Esophagus muscularis mucosa (tissue), 3 donors: ENCODE results near the gene LILRB3.

Experiments used
- POLR2A ChIP-seq: fragments of 450-650 bp; IDR thresholded peaks from one replicate; pipeline ENCODE4 v1.6.1; 2017; ENCODE audit warnings: antibody characterized with exemption, moderate library complexity, mild to moderate bottlenecking, low read depth
- POLR2AphosphoS5 ChIP-seq, 2 donors: sonication (generic); formaldehyde crosslinking; IDR thresholded peaks; one replicate each; pipeline ENCODE4 v1.6.1; 2017; ENCODE audit warnings: antibody characterized with exemption in 2 of 2
- TF ChIP-seq, protein P1 (sequence below), 3 experiments: fragments of 200-600 bp in 2 of 3; fragments of 450-650 bp in 1 of 3; sonication (generic) in 2 of 3; IDR thresholded peaks; one replicate each; pipeline ENCODE4 v1.5.1; 2017 to 2019; ENCODE audit warnings: antibody characterized with exemption in 3 of 3, mild to moderate bottlenecking in 2 of 3, moderate library complexity in 1 of 3

DNA sequence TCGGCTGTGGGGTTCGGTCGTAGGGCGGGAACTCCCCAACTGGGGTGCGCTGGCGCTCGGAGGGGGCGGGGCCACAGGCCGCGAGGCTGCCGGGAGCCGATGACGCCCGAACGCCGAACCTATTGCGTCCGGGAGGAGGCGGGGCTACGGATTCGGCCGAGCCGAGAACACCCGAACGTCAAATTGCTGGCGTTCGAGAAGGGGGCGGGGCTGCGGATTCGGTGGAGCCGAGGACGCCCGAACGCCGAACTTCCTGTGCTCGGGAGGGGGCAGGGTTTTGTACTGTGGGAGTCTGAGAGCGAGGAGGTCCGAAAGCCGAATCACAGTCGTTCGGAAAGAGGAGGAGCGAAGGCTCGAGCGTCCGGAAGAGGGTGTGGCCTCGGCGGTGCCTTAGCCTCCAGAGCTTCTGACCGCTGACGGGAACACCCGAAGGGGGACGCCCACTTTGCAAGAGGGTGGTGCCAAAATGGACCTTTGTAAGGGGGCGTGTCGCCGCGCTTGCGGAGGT is 32.2 kb downstream of the LILRB3 start:
- TF ChIP-seq, protein P1, sequence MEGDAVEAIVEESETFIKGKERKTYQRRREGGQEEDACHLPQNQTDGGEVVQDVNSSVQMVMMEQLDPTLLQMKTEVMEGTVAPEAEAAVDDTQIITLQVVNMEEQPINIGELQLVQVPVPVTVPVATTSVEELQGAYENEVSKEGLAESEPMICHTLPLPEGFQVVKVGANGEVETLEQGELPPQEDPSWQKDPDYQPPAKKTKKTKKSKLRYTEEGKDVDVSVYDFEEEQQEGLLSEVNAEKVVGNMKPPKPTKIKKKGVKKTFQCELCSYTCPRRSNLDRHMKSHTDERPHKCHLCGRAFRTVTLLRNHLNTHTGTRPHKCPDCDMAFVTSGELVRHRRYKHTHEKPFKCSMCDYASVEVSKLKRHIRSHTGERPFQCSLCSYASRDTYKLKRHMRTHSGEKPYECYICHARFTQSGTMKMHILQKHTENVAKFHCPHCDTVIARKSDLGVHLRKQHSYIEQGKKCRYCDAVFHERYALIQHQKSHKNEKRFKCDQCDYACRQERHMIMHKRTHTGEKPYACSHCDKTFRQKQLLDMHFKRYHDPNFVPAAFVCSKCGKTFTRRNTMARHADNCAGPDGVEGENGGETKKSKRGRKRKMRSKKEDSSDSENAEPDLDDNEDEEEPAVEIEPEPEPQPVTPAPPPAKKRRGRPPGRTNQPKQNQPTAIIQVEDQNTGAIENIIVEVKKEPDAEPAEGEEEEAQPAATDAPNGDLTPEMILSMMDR (IDR thresholded peaks at IDR 0.05): no peak
- no peak for TF ChIP-seq POLR2A
- TF ChIP-seq POLR2AphosphoS5 (IDR thresholded peaks at IDR 0.05): peak in 1 of 2 donors; percentile 70
